GM12801 (cell line): ENCODE results near the gene SORCS3.

ENCODE experiments used
- TF ChIP-seq, protein P1 (sequence below): IDR thresholded peaks from one replicate; pipeline ENCODE4 v1.5.1; 2011; ENCODE audit warnings: control low read depth; ENCODE audit not compliant: insufficient read length; ENCODE audit errors: extremely low read depth

Gene SORCS3

DNA sequence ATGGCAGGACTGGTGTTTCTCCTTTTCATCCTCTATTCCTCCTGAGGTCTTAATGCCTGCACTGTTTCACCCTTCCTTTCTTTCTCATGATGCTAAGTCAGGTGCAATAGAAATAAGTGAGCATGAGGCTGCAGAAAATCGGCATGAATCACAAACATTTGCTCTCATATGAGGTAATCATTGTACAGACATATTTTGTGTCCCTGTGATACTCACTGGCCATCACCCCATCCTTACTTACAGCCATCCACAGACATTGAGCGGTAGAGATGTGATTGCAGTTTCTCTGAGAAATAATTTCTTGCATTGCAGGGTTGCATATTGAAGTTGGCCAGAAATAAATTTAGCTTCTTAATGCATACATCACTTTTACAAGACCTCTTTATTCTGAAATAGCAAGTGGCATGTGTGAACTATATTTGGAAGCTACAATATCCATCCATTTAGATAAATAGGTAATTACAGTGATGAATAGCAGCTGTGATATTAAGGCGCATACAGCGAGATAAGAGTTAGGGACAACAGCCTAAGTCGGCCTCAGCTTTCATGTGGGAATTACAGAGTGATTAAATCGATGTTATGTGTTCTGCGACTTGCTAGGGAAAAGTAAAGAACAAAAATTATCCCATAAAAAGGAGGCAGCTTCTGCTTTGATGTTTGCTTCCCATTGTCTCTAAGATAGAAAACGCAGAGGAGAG is 612.6 kb downstream of the SORCS3 start:
- TF ChIP-seq, protein P1, sequence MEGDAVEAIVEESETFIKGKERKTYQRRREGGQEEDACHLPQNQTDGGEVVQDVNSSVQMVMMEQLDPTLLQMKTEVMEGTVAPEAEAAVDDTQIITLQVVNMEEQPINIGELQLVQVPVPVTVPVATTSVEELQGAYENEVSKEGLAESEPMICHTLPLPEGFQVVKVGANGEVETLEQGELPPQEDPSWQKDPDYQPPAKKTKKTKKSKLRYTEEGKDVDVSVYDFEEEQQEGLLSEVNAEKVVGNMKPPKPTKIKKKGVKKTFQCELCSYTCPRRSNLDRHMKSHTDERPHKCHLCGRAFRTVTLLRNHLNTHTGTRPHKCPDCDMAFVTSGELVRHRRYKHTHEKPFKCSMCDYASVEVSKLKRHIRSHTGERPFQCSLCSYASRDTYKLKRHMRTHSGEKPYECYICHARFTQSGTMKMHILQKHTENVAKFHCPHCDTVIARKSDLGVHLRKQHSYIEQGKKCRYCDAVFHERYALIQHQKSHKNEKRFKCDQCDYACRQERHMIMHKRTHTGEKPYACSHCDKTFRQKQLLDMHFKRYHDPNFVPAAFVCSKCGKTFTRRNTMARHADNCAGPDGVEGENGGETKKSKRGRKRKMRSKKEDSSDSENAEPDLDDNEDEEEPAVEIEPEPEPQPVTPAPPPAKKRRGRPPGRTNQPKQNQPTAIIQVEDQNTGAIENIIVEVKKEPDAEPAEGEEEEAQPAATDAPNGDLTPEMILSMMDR: no peak

- TF ChIP-seq, protein P1: no peak
Observed at GRCh38 chr10:105258036-105258673, 617.1 kb downstream of the SORCS3 start.

- TF ChIP-seq, protein P1: no peak
Observed at GRCh38 chr10:105258674-105259065, 617.6 kb downstream of the SORCS3 start.

DNA sequence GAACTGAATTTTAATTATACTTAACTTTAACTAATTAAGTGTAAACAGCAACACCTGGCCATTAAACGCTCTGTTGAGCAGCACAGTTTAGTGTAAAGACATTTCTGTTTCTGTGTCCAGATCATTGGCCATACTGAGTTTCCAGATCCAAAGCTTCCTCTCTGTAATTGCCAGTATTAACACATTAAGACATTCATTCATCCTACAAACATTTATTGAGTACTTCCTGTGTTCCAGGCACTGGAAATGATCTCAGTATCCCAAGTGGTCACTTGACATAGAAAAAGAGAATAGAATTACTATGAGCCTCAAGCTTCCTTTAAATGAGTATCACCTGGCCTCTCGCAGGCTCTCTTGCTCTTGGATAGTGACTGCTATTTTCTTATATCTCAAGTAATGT is 618.1 kb downstream of the SORCS3 start:
- TF ChIP-seq, protein P1: no peak

DNA sequence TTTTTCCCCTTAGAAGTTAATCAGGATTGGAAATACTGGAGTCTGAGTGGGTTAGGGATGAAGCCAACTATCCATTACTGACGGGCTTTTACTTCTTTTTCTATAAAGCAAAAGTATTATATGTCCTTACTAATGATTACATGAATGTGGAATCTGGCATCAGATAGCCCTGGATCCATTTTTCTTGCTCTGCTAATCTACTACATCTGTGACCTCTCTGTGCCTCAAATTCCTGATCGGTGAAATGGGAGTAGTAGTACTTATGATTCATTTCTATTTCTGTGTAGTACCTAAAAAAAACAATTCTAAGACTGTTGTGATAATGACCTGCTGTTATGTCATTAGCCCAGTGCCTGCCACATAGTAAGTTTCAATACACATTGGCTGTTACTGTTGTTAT is 621.6 kb downstream of the SORCS3 start:
- TF ChIP-seq, protein P1: no peak

DNA sequence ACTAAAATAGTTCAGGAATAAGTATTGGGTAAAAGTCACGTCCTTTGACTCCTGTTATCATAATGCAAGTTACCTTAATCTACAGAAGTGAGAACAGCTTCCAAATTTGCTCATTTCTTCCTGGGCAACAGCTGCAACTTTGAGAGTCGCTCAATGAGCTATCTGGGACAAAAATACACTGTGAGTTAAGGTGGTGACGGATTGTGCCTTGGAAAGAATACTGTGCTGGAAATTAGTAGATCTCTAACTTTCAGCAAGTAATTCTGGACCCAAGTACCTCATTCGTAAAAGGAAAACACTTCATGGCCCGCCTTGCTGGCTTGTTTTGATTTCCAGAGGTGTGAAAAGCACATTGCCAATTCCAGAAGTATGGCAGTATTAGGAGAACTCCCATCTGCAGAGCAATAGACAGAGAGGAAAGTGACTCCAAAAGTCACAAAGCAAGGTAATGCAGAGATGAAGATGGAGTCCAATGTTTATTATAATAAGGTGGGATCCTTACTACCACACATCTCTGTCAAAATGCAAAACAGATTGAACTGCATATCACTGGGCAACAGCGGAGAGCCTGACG is 626.0 kb downstream of the SORCS3 start:
- TF ChIP-seq, protein P1: no peak

- TF ChIP-seq, protein P1: no peak
Observed at GRCh38 chr10:105268961-105269360, 627.9 kb downstream of the SORCS3 start.
